GM12873 (cell line): Measurements from ENCODE around the gene LGALS9.

ENCODE experiments used
- TF ChIP-seq, protein P1 (sequence below): IDR thresholded peaks from 2 replicates; pipeline ENCODE4 v1.5.1; 2012; ENCODE audit warnings: low read depth, mild to moderate bottlenecking, moderate library complexity, low read length, control low read depth; ENCODE audit not compliant: insufficient read depth; ENCODE audit errors: missing control alignments

LGALS9 gene

DNA sequence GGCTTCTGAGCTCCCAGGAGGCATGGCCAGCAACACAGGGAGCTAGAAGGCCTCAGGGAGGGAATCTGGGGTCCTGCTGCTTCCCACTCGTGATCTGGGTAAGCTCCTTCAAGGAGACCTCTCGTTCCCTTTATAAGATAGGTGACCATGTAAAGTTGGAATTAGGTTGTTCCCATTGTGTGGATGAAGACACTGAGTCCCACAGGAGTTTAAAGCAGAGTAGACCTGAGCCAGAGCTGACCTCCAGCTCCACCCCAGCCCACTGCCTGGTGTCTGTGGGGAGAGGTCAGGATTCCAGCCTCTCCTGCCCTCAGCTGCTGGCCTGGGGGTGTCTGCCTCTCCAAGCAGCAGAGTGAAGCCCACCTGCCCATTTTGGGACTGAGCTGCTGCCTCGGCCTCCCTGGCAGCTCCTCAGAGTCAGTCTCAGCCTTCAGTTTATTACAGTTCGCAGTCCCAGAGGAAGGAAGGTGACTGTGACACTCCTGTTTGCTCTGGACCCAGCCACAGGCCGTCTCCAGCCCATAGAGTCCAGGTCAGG lies 33.1 kb upstream of the LGALS9 start:
- TF ChIP-seq, protein P1, sequence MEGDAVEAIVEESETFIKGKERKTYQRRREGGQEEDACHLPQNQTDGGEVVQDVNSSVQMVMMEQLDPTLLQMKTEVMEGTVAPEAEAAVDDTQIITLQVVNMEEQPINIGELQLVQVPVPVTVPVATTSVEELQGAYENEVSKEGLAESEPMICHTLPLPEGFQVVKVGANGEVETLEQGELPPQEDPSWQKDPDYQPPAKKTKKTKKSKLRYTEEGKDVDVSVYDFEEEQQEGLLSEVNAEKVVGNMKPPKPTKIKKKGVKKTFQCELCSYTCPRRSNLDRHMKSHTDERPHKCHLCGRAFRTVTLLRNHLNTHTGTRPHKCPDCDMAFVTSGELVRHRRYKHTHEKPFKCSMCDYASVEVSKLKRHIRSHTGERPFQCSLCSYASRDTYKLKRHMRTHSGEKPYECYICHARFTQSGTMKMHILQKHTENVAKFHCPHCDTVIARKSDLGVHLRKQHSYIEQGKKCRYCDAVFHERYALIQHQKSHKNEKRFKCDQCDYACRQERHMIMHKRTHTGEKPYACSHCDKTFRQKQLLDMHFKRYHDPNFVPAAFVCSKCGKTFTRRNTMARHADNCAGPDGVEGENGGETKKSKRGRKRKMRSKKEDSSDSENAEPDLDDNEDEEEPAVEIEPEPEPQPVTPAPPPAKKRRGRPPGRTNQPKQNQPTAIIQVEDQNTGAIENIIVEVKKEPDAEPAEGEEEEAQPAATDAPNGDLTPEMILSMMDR: no peak

DNA sequence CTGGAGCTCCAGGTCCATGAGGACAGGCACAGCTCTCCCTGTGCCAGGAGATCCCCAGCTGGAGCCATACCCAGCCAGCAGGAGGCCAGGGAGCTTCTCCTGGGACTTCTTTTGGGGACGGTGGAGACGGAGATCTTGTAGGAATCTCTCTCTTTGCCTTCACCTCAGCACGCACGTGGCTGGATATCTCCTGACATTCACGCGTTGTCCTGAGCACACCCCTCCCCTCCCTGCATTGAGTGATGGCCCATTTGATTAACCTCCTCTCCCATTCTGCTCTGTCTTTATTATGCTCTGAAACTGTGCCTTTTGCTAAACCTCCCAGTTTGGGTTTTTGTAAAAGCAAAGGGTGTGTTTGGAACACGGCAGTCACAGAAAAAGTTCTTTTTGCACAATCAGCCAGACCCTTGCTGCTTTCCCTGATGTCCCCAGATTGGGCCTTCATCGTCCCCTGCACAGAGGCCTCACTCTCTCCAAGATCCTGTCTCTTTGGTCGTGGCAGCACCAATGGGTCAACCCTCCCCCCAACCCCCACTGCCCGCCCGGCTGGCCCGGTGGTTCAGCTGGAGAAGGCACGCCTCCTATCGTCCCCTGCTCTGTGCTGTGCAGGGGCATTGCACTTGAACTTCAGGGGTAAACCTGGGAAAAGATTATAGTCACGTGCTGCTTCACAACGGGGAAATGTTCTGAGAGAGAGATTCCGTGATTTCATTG lies 32.5 kb upstream of the LGALS9 start:
- TF ChIP-seq, protein P1: no peak

- TF ChIP-seq, protein P1: no peak
These were observed 30.5 kb upstream of the LGALS9 start for GRCh38 chr17:27600471-27600870.

- TF ChIP-seq, protein P1: peak; percentile 93
These were observed 29.7 kb upstream of the LGALS9 start for GRCh38 chr17:27601069-27601974.

- TF ChIP-seq, protein P1: no peak
These were observed 29.0 kb upstream of the LGALS9 start for GRCh38 chr17:27601975-27602302.

DNA sequence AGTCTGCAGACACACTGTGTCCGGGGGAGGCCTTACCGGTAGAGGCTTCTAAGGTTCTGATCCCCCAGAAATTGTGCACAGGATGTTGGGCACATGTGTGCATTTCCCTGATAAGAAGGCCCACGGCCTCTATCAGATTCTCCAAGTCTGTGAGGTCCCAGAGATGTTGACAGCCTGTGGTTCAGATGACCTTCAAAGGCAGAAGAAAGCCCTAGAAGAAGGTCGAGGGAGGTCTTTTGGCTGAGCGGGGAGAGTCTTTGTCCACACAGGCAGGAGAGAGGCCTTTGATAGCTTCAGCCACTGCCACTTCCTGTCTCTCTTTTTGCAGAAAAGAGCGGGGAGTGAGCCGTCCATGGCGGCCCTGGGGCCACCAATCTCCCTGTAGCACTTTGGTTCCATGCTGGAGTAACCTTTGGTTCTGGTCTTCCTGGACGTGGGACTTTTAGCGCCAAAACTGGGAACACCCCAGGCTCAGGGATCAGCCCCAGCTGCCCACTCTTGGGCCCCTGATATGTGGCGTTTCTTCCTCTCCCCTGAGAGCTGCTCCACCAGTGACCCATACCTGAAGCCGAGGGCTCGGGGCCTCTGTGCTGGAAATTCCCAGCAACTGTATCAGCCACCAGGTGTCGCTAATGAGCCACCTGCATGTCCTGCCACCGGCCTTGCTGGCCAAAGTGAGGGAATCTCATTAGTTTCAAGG lies 28.1 kb upstream of the LGALS9 start:
- TF ChIP-seq, protein P1: peak; percentile 97

DNA sequence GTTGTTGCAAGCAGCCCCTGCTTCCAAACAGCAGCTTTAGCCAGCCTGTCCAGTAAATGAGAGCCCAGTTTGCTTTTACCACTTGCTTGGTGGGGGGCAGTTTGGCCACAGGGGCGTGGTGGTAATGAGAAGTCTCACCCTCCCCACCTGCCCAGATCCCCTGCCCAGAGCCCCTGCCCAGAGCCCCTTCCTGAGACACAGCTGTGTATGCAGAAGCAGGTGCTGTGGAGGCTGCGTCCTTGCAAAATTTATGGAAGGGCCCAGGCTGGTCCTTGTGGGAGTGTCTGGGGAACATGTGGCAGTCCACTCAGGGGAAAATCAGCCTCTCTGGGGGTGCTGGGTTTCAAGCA lies 27.6 kb upstream of the LGALS9 start:
- TF ChIP-seq, protein P1: no peak
